HG03196 (cell line): ENCODE measurements around the gene DDX51.

ENCODE experiments used
- ATAC-seq: cut with Tn5 transposase; IDR thresholded peaks from one replicate; pipeline ENCODE4 v1.9.1; 2021; ENCODE audit not compliant: unreplicated experiment

The DDX51 gene

DNA sequence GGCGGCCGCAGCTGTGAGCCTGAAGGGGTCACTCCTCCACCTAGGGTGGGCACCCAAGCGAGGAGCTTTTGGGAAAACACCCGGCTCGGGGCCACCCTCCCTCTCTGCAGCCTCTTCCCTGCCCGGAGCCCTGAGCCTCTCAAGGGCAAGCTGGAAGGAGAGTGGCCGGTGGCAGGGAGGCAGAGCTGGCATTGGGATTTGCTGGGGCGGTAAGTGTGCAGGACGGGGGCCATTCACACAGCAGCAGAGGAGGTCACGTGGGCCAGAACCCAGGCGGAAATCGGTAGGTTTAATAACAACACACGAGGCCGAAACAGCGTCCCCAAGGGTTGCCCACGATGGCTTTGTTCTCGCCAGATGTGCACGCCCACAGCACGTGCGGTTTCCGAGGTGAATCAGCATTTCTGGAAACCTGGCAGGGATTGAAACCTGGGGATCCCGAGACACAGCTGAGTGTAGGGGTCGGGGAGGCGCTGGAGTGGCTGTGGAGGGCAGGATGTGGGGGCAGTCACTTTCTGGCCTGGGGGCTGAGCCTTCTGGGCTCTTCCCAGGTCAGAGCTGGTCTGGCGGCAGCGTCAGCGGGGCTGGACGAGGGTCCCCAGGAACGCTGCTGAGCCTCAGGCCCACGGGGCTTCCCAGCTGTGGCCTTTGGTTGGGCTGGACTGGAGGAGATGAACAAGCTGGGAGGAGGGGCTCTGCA lies 23.6 kb upstream of the DDX51 start:
- no peak for ATAC-seq

DNA sequence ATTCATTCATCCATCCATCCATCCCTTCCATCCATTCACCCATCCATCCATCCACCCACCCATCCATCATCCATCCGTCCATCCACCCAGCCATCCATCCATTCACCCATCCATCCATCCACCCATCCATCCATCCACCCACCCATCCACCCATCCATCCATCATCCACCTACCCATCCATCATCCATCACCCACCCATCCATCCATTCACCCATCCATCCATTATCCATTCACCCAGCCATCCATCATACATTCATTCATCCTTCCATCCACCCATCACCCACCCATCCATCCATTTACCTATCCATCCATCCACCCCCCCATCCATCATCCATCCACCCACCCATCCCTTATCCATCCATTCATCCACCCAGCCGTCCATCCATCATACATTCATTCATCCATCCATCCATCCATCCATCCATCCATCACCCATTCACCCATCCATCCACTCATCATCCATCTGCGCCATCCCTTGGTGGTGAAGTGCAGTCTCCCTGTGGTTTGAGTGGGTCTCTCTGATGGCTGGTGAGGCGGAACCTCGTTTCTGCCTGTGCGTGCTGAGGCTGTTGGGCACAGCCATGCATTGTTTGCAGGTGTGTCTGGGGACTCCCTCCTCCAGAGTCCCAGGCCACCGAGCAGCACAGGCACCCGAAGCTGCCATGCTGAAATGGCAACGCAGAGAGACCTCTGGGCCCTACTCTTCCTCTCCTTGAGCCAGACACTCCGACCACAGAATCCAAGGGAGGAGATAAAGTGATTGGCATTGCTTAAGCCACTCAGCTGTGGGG lies 22.9 kb upstream of the DDX51 start:
- ATAC-seq, result no peak

GRCh38 chr12:132166093-132166492 lies 22.0 kb upstream of the DDX51 start:
- no peak for ATAC-seq

DNA sequence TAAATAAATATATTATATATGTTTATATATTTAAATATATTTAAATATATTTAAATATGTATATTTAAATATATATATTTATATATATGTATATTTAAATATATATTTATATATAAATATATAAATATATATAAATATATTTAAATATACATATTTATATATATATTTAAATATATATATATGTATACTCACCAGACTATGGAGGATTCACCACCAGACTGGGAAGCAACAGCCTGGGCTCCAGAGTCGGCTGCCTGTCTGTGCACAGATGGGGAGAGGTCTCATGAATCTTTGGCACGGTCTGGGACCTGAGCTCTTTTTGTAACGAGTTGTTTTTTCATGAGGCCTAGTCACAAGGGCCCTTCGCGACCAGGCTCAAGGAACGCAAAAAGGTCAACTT lies 21.5 kb upstream of the DDX51 start:
- ATAC-seq, result no peak

GRCh38 chr12:132164426-132164825 lies 20.3 kb upstream of the DDX51 start:
- no peak for ATAC-seq

DNA sequence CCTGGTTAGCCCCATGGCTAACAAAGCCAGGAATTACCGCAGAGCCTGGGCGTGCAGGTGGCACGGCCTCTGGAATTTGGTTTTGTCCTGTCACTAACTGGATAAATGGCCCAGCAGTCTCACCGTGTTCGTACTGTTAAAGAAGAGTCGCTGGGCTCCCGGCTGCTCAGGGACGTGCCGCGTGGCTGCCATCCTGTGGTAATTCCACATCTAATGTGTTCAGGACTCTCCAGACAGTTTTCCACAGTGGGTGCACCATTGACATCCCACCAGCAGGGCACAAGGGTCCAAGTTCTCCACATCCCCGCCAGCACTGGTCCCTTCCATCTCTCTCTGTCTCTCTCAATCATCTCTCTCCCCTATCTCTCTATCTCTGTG lies 19.8 kb upstream of the DDX51 start:
- ATAC-seq, result no peak

DNA sequence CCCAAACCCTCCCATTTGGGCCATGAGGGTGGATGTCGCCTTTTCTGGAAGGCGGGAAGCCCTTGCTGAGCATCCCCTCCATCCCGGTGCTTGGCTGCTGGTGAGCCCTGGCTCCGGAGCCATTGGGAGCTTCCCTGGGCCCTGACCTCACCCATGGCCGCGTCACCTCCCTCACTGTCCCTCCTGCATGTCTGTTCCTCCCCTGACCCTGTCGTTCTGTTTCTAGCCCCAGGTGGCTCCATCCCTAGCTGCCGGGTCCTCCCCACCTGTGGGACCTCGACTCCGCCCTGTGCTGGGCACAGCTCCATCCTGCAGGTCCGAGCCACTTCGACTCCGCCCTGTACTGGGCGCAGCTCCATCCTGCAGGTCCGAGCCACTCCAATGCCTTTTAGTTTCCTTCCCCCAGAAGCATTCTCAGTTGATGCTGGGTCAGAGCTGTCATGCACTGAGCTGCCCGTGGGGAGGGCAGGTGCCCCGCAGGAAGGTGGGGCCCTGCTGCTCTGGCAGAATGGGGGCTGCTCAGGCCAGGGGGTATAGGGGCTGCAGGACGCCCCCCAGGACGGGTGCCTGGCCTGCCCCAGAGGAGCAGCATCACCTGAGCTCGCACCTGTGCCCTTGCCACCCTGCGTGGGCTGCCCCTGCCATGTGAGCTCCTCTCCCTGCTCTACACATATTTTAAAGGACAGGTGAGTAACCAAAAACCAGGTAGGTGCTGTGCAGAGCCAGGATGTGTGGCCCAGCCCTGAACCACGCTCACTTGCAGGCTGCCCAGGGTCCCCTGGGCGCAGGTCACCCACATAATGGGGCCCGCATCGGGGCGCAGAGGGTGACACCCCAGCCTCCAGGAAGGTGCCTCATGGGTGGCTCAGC lies 19.2 kb upstream of the DDX51 start:
- ATAC-seq, result no peak

- no peak for ATAC-seq
Measured at GRCh38 chr12:132162508-132163031, 18.5 kb upstream of the DDX51 start.

- ATAC-seq, result no peak
Measured at GRCh38 chr12:132161796-132162507, 17.8 kb upstream of the DDX51 start.

- no peak for ATAC-seq
Measured at GRCh38 chr12:132161036-132161781, 17.1 kb upstream of the DDX51 start.

DNA sequence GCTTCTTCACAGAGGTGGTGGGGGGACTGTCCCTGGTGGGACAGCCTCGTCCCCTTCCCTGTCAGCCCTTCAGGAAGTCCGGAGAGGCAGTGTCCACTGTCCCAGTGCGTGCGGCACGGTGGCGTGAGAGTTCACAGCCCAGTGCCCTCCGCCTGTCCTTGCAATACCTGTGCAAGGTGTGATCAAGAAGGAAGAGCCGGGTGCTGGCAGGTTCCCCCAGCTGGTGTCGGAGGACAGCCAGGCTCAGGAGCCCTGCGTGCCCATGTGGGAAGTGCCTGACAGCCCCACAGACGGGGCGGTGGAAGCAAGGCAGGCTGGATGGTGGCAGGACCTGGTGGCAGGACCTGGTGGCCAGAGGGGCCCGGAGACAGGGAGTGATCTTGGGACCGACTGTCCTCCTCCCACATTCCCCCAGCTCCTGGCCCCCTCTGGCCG lies 16.5 kb upstream of the DDX51 start:
- no peak for ATAC-seq

DNA sequence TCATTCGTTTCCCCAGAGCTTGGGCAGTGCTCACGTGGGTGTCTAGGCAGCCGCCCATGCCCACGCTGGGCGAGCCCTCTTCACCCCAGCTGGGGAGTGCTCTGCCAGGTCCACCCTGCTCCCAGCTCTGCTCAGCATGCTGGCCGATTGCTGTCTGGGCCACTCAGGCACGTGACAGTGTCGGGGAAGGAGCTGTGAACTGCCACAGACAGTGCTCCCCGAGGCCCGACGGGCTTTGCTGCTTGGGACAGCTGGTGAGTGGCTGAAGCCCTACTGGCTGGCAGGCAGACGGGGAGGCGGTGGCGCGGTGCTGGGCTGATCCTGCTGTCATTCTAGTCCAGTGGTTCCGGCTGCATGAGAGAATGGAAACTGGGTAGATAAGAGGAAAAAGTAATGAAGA lies 15.9 kb upstream of the DDX51 start:
- ATAC-seq, result no peak

DNA sequence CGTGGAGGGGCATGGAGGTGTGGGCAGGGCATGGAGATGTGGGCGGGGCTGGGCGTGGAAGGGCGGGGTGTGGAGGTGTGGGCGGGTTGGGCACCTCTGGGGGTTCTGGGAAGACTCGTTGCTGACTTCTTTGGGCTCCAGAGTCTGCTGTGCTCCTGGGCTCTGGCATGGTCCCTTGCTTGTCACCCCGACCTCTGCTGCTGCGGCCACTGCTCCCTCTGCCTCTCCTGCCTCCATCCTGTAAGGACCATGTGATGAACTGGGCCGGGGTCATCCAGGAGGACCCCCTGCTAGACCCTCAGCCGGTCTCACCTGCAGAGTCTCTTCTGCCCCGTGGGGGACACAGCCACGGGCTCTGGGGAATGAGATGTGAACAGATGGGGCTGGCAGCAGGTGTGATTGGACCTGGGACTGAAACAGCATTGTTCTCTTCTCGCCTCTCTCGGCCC lies 15.5 kb upstream of the DDX51 start:
- no peak for ATAC-seq

GRCh38 chr12:132158677-132159554 lies 14.8 kb upstream of the DDX51 start:
- ATAC-seq, result no peak

DNA sequence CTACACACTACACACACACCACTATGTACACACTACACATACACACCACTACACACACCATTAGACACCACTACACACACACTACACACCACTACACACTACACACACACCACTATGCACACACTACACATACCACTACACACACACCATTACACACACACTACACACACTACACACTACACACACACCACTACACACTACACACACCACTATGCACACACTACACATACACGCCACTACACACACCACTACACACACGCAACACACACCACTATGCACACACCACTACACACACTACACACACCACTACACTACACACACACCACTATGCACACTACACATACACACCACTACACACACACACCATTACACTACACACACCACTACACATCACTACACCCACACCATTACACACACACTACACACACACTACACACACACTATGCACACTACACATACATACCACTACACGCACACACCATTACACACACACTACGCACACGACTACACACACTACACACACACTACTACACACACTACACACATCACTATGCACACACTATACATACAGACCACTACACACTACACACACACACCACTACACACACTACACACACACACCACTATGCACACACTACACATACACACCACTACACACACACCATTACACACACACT lies 13.8 kb upstream of the DDX51 start:
- ATAC-seq, result no peak

DNA sequence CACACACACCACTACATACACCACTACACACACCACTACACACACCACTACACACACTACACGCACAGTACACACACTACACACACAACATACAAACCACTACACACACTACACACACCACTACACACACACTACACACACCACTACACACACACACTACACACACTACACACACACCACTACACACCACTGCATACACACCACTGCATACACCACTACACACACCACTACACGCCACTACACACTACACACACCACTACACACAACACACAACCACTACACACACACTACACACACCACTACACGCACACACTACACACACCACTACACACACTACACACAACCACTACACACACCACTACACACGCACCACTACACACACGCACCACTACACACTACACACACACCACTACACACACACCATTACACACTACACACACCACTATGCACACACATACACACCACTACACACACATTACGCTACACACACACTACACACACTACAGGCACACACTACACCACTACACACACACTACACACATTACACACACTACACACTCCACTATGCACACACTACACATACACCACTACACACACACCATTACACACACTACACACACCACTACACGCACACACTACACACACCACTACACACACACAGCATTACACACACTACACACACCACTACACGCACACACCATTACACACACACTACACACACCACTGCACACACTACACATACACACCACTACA lies 12.6 kb upstream of the DDX51 start:
- no peak for ATAC-seq

- no peak for ATAC-seq
Measured at GRCh38 chr12:132155771-132156572, 11.9 kb upstream of the DDX51 start.
